CD4-positive, alpha-beta T cell treated with Interleukin-10 for 1 hour (primary cell): Measurements from ENCODE around the gene POLR3GL.

ENCODE experiments used
- DNase-seq: peaks from one replicate; pipeline ENCODE4 v3.0.0-alpha.2; 2020

Gene POLR3GL

GRCh38 chr1:145993618-145994390, 29.3 kb downstream of the POLR3GL start:
- DNase-seq: no peak

GRCh38 chr1:145994391-145995120, 30.1 kb downstream of the POLR3GL start:
- peak; percentile 39 for DNase-seq

- no peak for DNase-seq
Observed at GRCh38 chr1:145995148-145995881, 30.8 kb downstream of the POLR3GL start.

GRCh38 chr1:145995964-145996432, 31.5 kb downstream of the POLR3GL start:
- DNase-seq: peak; percentile 37

GRCh38 chr1:145996433-145997015, 32.0 kb downstream of the POLR3GL start, which contains the start of gene TXNIP:
TSS of gene TXNIP (minus strand) at chr1:145996579. CDS start at chr1:145996266, 313 bp downstream.
- DNase-seq: peak; percentile 94

GRCh38 chr1:145997016-145997717, 32.7 kb downstream of the POLR3GL start:
- peak; percentile 76 for DNase-seq

- peak; percentile 30 for DNase-seq
Observed at GRCh38 chr1:145997718-145998023, 33.2 kb downstream of the POLR3GL start.

GRCh38 chr1:145999321-146000024, 35.0 kb downstream of the POLR3GL start:
- DNase-seq: peak; percentile 71

- DNase-seq: no peak
Observed at GRCh38 chr1:146001709-146002108, 37.2 kb downstream of the POLR3GL start.

- DNase-seq: no peak
Observed at GRCh38 chr1:146007489-146008133, 43.1 kb downstream of the POLR3GL start.

GRCh38 chr1:146010126-146010738, 45.7 kb downstream of the POLR3GL start:
- no peak for DNase-seq

GRCh38 chr1:146012703-146013558, 48.4 kb downstream of the POLR3GL start:
- peak; percentile 82 for DNase-seq

GRCh38 chr1:146013559-146013922, 49.1 kb downstream of the POLR3GL start:
- DNase-seq: no peak

GRCh38 chr1:146016891-146017290, 52.4 kb downstream of the POLR3GL start:
- no peak for DNase-seq

- no peak for DNase-seq
Observed at GRCh38 chr1:146019231-146020057, 55.0 kb downstream of the POLR3GL start.

GRCh38 chr1:146020058-146021049, 55.9 kb downstream of the POLR3GL start:
- DNase-seq: no peak

- no peak for DNase-seq
Observed at GRCh38 chr1:146021050-146021445, 56.6 kb downstream of the POLR3GL start.
